Endothelial cell of umbilical vein (primary cell): ENCODE results near the gene CPVL. TPM values are rescaled to one million over a fixed set of nuclear protein-coding genes. Genes with fewer than 3 reads are reported as not detected.

Source experiments
- BruUV-seq: library from RNA; stranded (reverse); fragments of 400-500 nt; replicated peaks from 2 replicates; lab custom pipeline; 2021; lab: Mats Ljungman, UMichigan
- CTCF ChIA-PET: fragments of 300-600, 350-600 bp; sonication (Branson Sonifier 250); formaldehyde crosslinking; loops from one replicate; lab custom pipeline; 2021; ENCODE audit warnings: antibody characterized with exemption, inconsistent platforms; lab: Charles Lee
- POLR2A ChIA-PET: fragments of 300-600, 350-600 bp; sonication (Branson Sonifier 250); formaldehyde crosslinking; loops from one replicate; lab custom pipeline; 2021; ENCODE audit warnings: antibody characterized with exemption, inconsistent platforms; lab: Charles Lee
- DNase-seq: peaks from one replicate; pipeline ENCODE4 v3.0.0-alpha.2; 2011; ENCODE audit warnings: low read depth, low spot score
- FAIRE-seq: peaks from 2 replicates; lab custom pipeline; 2011; peaks lifted over from hg19 to GRCh38; lab: Jason Lieb, UNC
- H2AFZ ChIP-seq: 2 replicates; pipeline ENCODE4 v1.6.0; 2012; ENCODE audit warnings: low read depth, low read length, control low read depth, inconsistent platforms
- H3K27ac ChIP-seq: 2 replicates; pipeline ENCODE4 v1.5.1; 2011; ENCODE audit warnings: low read depth, mild to moderate bottlenecking, control low read depth, low read length, moderate library complexity; ENCODE audit not compliant: insufficient read depth
- H3K27me3 ChIP-seq, 2 experiments: 2 replicates each; pipeline versions ENCODE4 v1.6.0 to v1.6.1; 2011; ENCODE audit warnings: low read length in 2 of 2, mixed read lengths in 1 of 2; ENCODE audit not compliant: control insufficient read depth in 2 of 2, insufficient read depth in 2 of 2
- H3K36me3 ChIP-seq, 2 experiments: 2 replicates in 1 of 2; 3 replicates in 1 of 2; pipeline ENCODE4 v1.5.1; 2011; ENCODE audit warnings: low read length in 2 of 2, mild to moderate bottlenecking in 1 of 2, moderate library complexity in 1 of 2; ENCODE audit not compliant: control insufficient read depth in 2 of 2, insufficient read depth in 2 of 2; ENCODE audit errors: extremely low read depth in 1 of 2
- H3K4me1 ChIP-seq: 3 replicates; pipeline ENCODE4 v1.5.1; 2011; ENCODE audit warnings: mild to moderate bottlenecking, low read length; ENCODE audit not compliant: control insufficient read depth, insufficient read depth; ENCODE audit errors: extremely low read depth
- H3K4me2 ChIP-seq: 2 replicates; pipeline ENCODE4 v1.6.1; 2011; ENCODE audit warnings: low read length, control low read depth, mixed read lengths; ENCODE audit not compliant: insufficient read depth
- H3K4me3 ChIP-seq, 3 experiments: fragments of 200-600 bp in 1 of 3; sonication (generic), shearing (Covaris generic) in 1 of 3; replicated peaks in 1 of 3; 2 replicates each; pipeline ENCODE4 v1.5.1; 2011 to 2016; ENCODE audit warnings: control low read depth in 3 of 3, low read length in 3 of 3, mild to moderate bottlenecking in 2 of 3, inconsistent platforms in 1 of 3, low read depth in 1 of 3, moderate library complexity in 1 of 3; ENCODE audit not compliant: insufficient read depth in 1 of 3
- H3K79me2 ChIP-seq: 2 replicates; pipeline ENCODE4 v1.6.0; 2012; ENCODE audit warnings: low read length, inconsistent platforms; ENCODE audit not compliant: control insufficient read depth, insufficient read depth
- H3K9ac ChIP-seq: replicated peaks from 2 replicates; pipeline ENCODE3; 2011; ENCODE audit warnings: low read length, control low read depth; ENCODE audit not compliant: insufficient read depth; ENCODE audit errors: extremely low read depth
- H3K9me1 ChIP-seq: replicated peaks from 3 replicates; pipeline ENCODE4 v1.6.0; 2011; ENCODE audit warnings: mild to moderate bottlenecking, low read length; ENCODE audit not compliant: control insufficient read depth, insufficient read depth; ENCODE audit errors: extremely low read depth
- H3K9me3 ChIP-seq: replicated peaks from 2 replicates; pipeline ENCODE4 v1.5.1; 2012; ENCODE audit warnings: low read length, inconsistent platforms; ENCODE audit not compliant: control insufficient read depth, insufficient read depth
- H4K20me1 ChIP-seq: replicated peaks from 2 replicates; pipeline ENCODE3; 2011; ENCODE audit warnings: mild to moderate bottlenecking, low read length; ENCODE audit not compliant: control insufficient read depth, insufficient read depth; ENCODE audit errors: extremely low read depth
- CTCF ChIP-seq, 2 donors: IDR thresholded peaks; 1 replicate in 1 of 2; 2 replicates in 1 of 2; pipeline ENCODE4 v1.5.1; 2011; ENCODE audit warnings: low read length in 2 of 2, mild to moderate bottlenecking in 2 of 2, moderate library complexity in 2 of 2, control low read depth in 1 of 2, inconsistent platforms in 1 of 2, low read depth in 1 of 2; ENCODE audit not compliant: insufficient read depth in 1 of 2; ENCODE audit errors: extremely low read depth in 1 of 2
- EZH2 ChIP-seq: IDR thresholded peaks from 2 replicates; pipeline ENCODE4 v1.6.1; 2012; ENCODE audit warnings: borderline replicate concordance, low read depth, mild to moderate bottlenecking, moderate library complexity, low read length, inconsistent platforms; ENCODE audit not compliant: severe bottlenecking
- FOS ChIP-seq: IDR thresholded peaks from 2 replicates; pipeline ENCODE4 v1.6.1; 2011; ENCODE audit warnings: mild to moderate bottlenecking, low read length, moderate library complexity, borderline replicate concordance; ENCODE audit not compliant: insufficient read depth
- GATA2 ChIP-seq: IDR thresholded peaks from 2 replicates; pipeline ENCODE4 v1.7.0; 2011; ENCODE audit warnings: low read depth, mild to moderate bottlenecking, moderate library complexity, mixed read lengths, low read length; ENCODE audit not compliant: insufficient read length, insufficient read depth
- JUN ChIP-seq: IDR thresholded peaks from 2 replicates; pipeline ENCODE4 v1.6.1; 2011; ENCODE audit warnings: borderline replicate concordance, low read depth; ENCODE audit not compliant: insufficient read length, insufficient read depth
- MAX ChIP-seq: IDR thresholded peaks from 2 replicates; pipeline ENCODE4 v1.6.1; 2011; ENCODE audit not compliant: insufficient read depth, insufficient read length
- MYC ChIP-seq: IDR thresholded peaks from one replicate; pipeline ENCODE4 v1.6.1; 2011; ENCODE audit warnings: mild to moderate bottlenecking, low read depth, low read length
- POLR2A ChIP-seq: IDR thresholded peaks from 2 replicates; pipeline ENCODE4 v1.6.1; 2012; ENCODE audit warnings: low read depth, mild to moderate bottlenecking, control low read depth, low read length
- POLR2AphosphoS5 ChIP-seq: IDR thresholded peaks from 2 replicates; pipeline ENCODE4 v1.6.1; 2012; ENCODE audit warnings: low read depth, mild to moderate bottlenecking, control low read depth, low read length, moderate library complexity; ENCODE audit not compliant: insufficient read depth
- dilution Hi-C: fragments of 300-500 bp; cut with MboI; formaldehyde crosslinking; loops from one replicate; pipeline ENCODE4 v1.15.0; 2019; ENCODE audit warnings: low sequenced_read_pairs; ENCODE audit not compliant: extremely low pct_ligation_motif_present
- intact Hi-C: fragments of 100-400 bp; cut with micrococcal nuclease; formaldehyde crosslinking; loops from one replicate; pipeline ENCODE4 v1.10.0; 2022
- polyA plus RNA-seq, 4 experiments: library from polyadenylated mRNA; depleted of rRNA in 3 of 4; stranded (reverse) in 3 of 4; unstranded in 1 of 4; fragments of >200 nt; gene quantifications; 2 replicates each; pipeline versions ENCODE4 v1.2.1 to v1.2.3, GENCODE V29; 2011 to 2012; ENCODE audit warnings: missing spikeins in 1 of 4
- total RNA-seq: library from RNA; stranded (reverse); gene quantifications from 2 replicates; pipeline ENCODE4 v1.2.3, GENCODE V29; 2021

Gene CPVL
- total and polyA plus RNA-seq, 2 donors (not counting 3 experiments of a cell fraction or from before 2014, with no cell fraction given): 0.14 TPM; not detected in 1

DNA sequence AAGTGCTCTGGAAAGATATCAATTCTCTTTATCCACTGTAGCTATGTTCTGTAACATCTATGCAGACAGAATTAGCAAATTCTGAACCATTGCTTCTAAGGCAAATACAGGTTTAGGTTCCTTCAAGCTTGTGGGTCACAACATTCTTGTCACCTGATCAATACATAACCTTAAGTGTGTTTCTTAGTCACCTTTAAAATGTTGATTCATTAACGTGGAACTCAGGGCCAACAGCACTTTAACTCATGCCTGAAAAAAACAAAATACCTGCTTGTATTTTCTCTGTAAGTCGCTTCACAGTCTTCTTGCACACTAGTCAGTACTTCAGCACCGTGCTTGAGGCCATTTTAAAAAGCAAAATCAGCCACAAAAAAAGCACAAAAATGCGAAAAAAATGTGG, 153.0 kb downstream of the CPVL start:
- no peaks in the 10 kb centered on the region for H3K79me2 ChIP-seq
- FAIRE-seq (no peak), DNase-seq (no peak)
- H2AFZ ChIP-seq: no peak overlapping the region
- no peak overlapping the region for H3K4me2 ChIP-seq
- no peak overlapping the region for H3K4me3 ChIP-seq
- H4K20me1 ChIP-seq: no peaks in the 10 kb centered on the region
- intact Hi-C loops (no loop called here), dilution Hi-C loops (no loop called here)
- H3K27ac ChIP-seq: no peak overlapping the region
- CTCF ChIA-PET: interaction anchor here (1.1 kb wide), 1 partner anchor 72 kb away, joined by 3 read pairs; no protein-coding TSS in a partner anchor
- H3K36me3 ChIP-seq: no peaks in the 10 kb centered on the region
- no peak overlapping the region for H3K9ac ChIP-seq
- no peak for TF ChIP-seq GATA2
- TF ChIP-seq MYC: no peak
- TF ChIP-seq CTCF (IDR thresholded peaks at IDR 0.05; ENCODE audit: extremely low read depth in 1 of 2, insufficient read depth in 1 of 2, low read depth in 1 of 2, low read length in 2 of 2): no peak
- no peak for TF ChIP-seq POLR2AphosphoS5
- no peak for TF ChIP-seq MAX
- TF ChIP-seq FOS: no peak
- no peak for TF ChIP-seq JUN
- no peak for TF ChIP-seq POLR2A
- TF ChIP-seq EZH2: no peak
- POLR2A ChIA-PET: no interaction called here
- no peaks in the 10 kb centered on the region for H3K9me3 ChIP-seq
- H3K4me1 ChIP-seq: no peaks in the 10 kb centered on the region
- BruUV-seq: no TSS peak
- no peaks in the 10 kb centered on the region for H3K9me1 ChIP-seq
- H3K27me3 ChIP-seq: peaks cover 4 to 7% of the 10 kb centered on the region in 2 experiments
